ENCODE data around the gene FAM83D.

Gene FAM83D

DNA sequence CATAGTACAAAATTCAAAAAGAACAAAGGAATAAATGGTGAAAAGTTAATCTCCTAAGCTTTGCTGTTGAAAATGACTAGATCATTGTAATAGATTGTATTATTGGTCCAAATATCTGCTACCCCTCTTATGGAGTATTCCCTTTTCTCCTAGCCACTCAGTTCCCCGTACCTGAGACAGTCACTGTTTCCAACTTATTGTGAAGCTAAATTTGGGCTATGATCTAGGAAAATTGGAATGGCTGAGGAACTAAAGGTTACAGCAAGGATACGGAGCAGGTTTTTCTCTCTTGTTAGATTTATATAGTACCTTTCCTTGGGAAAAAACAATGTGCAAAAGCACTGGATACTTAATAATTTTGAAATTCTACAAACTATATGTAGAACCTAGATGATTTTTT, 53.2 kb downstream of the FAM83D start:
- no peak for DNase-seq (ENCODE audit: low read depth)
- TF ChIP-seq CTCF (conservative IDR thresholded peaks at IDR 0.05; ENCODE audit: low read depth, low read length), result no peak

GRCh38 chr20:38979842-38980241, 53.6 kb downstream of the FAM83D start:
- no peak for TF ChIP-seq CTCF (conservative IDR thresholded peaks at IDR 0.05; ENCODE audit: low read depth, low read length)
- no peak for DNase-seq (ENCODE audit: low read depth)
- no peak overlapping the region for H3K4me3 ChIP-seq (ENCODE audit: low read depth, low read length)

More for the DNA sequence above, 53.2 kb downstream of the FAM83D start:
- H3K4me3 ChIP-seq (ENCODE audit: low read depth, low read length), result no peak overlapping the region

GRCh38 chr20:38982291-38982690, 56.1 kb downstream of the FAM83D start:
- peak; percentile 45 for DNase-seq (ENCODE audit: low read depth)
- H3K4me3 ChIP-seq (ENCODE audit: low read depth, low read length), result no peak overlapping the region
- TF ChIP-seq CTCF (conservative IDR thresholded peaks at IDR 0.05; ENCODE audit: low read depth, low read length), result no peak

- no peak for TF ChIP-seq CTCF (conservative IDR thresholded peaks at IDR 0.05; ENCODE audit: low read depth, low read length)
- H3K4me3 ChIP-seq (ENCODE audit: low read depth, low read length), result no peak overlapping the region
- DNase-seq (ENCODE audit: low read depth), result no peak
Measured at GRCh38 chr20:38985060-38985459, 58.8 kb downstream of the FAM83D start.

GRCh38 chr20:38985603-38986170, 59.5 kb downstream of the FAM83D start:
- no peak for TF ChIP-seq CTCF (conservative IDR thresholded peaks at IDR 0.05; ENCODE audit: low read depth, low read length)
- peak; percentile 76 for DNase-seq (ENCODE audit: low read depth)
- no peak overlapping the region for H3K4me3 ChIP-seq (ENCODE audit: low read depth, low read length)

GRCh38 chr20:38986663-38987062, 60.4 kb downstream of the FAM83D start:
- TF ChIP-seq CTCF (conservative IDR thresholded peaks at IDR 0.05; ENCODE audit: low read depth, low read length), result no peak
- DNase-seq (ENCODE audit: low read depth), result peak; percentile 31
- no peak overlapping the region for H3K4me3 ChIP-seq (ENCODE audit: low read depth, low read length)

DNA sequence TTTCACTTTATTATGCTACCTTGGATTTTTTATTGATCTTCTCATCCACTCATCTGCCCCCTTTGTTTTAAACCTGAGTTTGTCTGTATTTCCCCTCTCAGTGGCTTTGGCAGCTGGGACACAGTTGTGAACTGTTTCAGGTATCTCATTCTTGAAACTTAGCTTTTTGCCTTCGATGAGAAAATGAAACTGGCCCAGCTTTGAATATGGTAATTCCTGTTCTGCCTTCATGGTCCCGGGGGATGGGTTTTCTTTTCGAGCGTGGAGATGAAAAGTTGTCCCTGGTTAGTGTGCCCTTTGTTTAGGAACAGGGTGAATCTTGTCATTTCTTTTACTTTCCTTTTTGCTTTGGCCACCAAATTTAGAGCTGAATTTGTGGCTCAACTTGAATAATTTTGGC, 61.6 kb downstream of the FAM83D start:
- no peak for DNase-seq (ENCODE audit: low read depth)
- TF ChIP-seq CTCF (conservative IDR thresholded peaks at IDR 0.05; ENCODE audit: low read depth, low read length), result no peak
- H3K4me3 ChIP-seq (ENCODE audit: low read depth, low read length), result no peak overlapping the region
